Measurements from ENCODE around the gene ZNF423. TPM values are rescaled to one million over a fixed set of nuclear protein-coding genes. Genes with fewer than 3 reads are reported as not detected.

The ZNF423 gene
- total and polyA plus RNA-seq, 4 donors: 1.1 to 14.8 (median 3.3) TPM

DNA sequence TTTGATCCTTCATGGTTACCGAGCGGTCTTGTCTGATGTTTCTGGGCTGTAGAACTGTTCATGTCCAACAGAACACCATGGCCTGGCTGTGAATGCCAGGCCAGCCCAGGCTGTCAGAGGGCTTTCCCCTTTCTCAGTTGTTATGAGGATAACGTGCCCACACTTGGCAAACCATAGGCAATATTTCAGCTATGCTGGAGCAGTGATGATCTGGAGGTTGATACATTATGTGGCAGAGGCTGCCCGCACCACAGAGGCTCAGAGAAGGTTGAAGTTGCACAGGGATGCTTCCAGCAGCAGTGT, 389.4 kb downstream of the ZNF423 start:
- Histone ChIP-seq H3K27ac (ENCODE audit: low read depth in 1 of 2, low read length in 1 of 2) (no peak overlapping the region), H3K4me3 (no peak overlapping the region), H3K27me3 (ENCODE audit: control insufficient read depth in 3 of 3, insufficient read depth in 3 of 3, low read length in 2 of 3) (peaks cover 0 to 17% (median 8%) of the 10 kb centered on the region in 3 donors), H3K4me1 (ENCODE audit: control insufficient read depth in 5 of 5, insufficient read depth in 5 of 5, low read length in 5 of 5) (peaks cover 0 to 19% (median 3%) of the 10 kb centered on the region in 5 donors), H3K9ac (ENCODE audit: insufficient read depth in 1 of 2, low read length in 2 of 2) (no peak overlapping the region), H3K9me3 (ENCODE audit: control insufficient read depth in 4 of 4, insufficient read depth in 3 of 4, low read length in 3 of 4) (no peaks in the 10 kb centered on the region), H3K36me3 (ENCODE audit: control insufficient read depth in 4 of 4, insufficient read depth in 4 of 4, low read length in 4 of 4) (no peaks in the 10 kb centered on the region)
- DNase-seq (no peak), ATAC-seq (ENCODE audit: insufficient read depth, low FRiP score) (no peak)
- 93 to 98% methylated on average over 4 of the region's 4 CpGs for WGBS, 2 donors
- TF ChIP-seq, protein P1, sequence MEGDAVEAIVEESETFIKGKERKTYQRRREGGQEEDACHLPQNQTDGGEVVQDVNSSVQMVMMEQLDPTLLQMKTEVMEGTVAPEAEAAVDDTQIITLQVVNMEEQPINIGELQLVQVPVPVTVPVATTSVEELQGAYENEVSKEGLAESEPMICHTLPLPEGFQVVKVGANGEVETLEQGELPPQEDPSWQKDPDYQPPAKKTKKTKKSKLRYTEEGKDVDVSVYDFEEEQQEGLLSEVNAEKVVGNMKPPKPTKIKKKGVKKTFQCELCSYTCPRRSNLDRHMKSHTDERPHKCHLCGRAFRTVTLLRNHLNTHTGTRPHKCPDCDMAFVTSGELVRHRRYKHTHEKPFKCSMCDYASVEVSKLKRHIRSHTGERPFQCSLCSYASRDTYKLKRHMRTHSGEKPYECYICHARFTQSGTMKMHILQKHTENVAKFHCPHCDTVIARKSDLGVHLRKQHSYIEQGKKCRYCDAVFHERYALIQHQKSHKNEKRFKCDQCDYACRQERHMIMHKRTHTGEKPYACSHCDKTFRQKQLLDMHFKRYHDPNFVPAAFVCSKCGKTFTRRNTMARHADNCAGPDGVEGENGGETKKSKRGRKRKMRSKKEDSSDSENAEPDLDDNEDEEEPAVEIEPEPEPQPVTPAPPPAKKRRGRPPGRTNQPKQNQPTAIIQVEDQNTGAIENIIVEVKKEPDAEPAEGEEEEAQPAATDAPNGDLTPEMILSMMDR (IDR thresholded peaks at IDR 0.05; ENCODE audit: control extremely low read depth, extremely low read depth): no peak

DNA sequence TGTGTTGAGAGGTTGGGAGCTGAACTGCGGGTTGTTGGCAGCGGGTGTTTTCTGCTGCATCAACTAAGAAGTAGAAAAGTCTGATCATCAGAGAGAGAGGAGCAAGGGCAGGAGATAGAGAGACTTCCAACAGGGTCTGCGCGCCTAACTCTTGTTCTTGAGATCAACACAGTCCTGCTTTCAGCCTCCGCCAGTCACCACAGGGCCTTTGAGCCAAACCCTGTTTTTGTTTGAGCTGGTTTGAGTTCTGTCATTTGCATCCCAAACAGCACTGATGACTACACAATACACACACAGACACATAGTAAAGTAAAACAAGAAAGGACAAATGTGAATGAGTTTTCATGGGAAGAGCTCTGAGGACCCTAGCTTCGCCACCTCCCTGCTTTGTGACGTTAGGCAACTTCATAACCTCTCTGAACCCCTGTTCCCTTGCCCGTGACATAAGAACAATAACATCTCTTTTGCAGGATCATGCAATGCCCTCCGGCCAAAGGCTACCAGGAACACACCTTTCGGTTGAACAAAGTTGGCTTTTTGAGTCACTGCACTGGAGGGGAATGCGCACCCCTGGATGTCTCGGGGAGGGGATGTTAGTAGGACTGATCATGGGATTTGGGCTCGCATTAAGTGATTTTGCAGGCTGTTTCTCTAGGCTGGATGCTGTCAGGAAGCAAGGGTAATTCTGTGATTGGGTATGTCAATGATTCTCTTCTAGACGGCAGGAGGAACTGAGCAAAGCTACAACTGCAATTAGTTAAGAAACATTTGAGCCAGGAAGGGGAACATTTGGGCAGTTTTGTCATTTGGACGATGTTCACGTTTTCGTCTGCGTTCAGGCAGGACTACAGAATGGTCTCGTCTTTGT, 390.0 kb downstream of the ZNF423 start:
- no peak for DNase-seq
- WGBS, 2 donors: 90% methylated on average over 19 of the region's 19 CpGs

DNA sequence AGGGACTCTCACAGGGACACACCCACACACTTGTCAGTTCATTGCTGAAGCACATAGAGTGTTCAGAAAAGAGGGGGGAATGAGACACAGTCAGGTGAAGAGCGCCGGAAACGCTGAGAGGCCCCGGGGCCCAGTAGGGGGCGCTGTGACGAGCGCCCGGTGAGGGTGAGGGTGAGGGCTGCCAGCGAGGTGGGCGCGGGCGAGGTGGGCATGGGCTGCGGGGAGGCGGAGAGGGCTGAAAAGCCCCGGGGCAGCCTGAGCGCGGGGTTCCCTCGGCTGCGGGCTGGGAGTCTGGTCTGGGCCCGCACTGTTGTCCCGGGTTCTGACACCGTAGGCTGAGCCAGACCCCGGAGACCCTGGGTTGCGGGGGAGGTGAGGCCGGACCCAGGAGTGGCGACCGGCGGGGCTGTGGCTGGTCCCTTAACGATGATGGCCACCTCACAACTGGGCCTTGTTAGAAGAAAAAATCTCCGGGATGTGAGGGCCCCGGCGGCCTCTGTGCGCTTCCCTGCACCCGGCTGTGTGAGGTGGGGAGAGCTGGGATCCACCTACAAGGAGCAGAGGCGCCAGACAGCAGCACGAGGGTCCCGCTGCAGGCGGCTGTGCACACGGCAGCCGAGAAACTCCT, 390.9 kb downstream of the ZNF423 start:
- Histone ChIP-seq H3K9me3 (ENCODE audit: control insufficient read depth in 4 of 4, insufficient read depth in 3 of 4, low read length in 3 of 4) (no peaks in the 10 kb centered on the region), H3K27me3 (ENCODE audit: control insufficient read depth in 3 of 3, insufficient read depth in 3 of 3, low read length in 2 of 3) (peaks cover 0 to 17% (median 8%) of the 10 kb centered on the region in 3 donors), H3K36me3 (ENCODE audit: control insufficient read depth in 4 of 4, insufficient read depth in 4 of 4, low read length in 4 of 4) (no peaks in the 10 kb centered on the region), H3K27ac (ENCODE audit: low read depth in 1 of 2, low read length in 1 of 2) (no peak overlapping the region), H3K9ac (ENCODE audit: insufficient read depth in 1 of 2, low read length in 2 of 2) (no peak overlapping the region), H3K4me3 (no peak overlapping the region), H3K4me1 (ENCODE audit: control insufficient read depth in 5 of 5, insufficient read depth in 5 of 5, low read length in 5 of 5) (peaks cover 0 to 8% (median 0%) of the 10 kb centered on the region in 5 donors)
- DNase-seq (peak in 1 of 3 donors; percentile 30), ATAC-seq (ENCODE audit: insufficient read depth, low FRiP score) (no peak)
- WGBS, 2 donors: 34 to 39% methylated on average over 37 to 40 of the region's 40 CpGs
- TF ChIP-seq, protein P1 (IDR thresholded peaks at IDR 0.05; ENCODE audit: control extremely low read depth, extremely low read depth): no peak

More for the DNA sequence above, 390.0 kb downstream of the ZNF423 start:
- H3K27ac ChIP-seq (ENCODE audit: low read depth in 1 of 2, low read length in 1 of 2): no peak overlapping the region
- peaks cover 0 to 17% (median 8%) of the 10 kb centered on the region in 3 donors for H3K27me3 ChIP-seq (ENCODE audit: control insufficient read depth in 3 of 3, insufficient read depth in 3 of 3, low read length in 2 of 3)
- no peak for ATAC-seq (ENCODE audit: insufficient read depth, low FRiP score)
- TF ChIP-seq, protein P1 (IDR thresholded peaks at IDR 0.05; ENCODE audit: control extremely low read depth, extremely low read depth): no peak
- H3K36me3 ChIP-seq (ENCODE audit: control insufficient read depth in 4 of 4, insufficient read depth in 4 of 4, low read length in 4 of 4): no peaks in the 10 kb centered on the region
- peaks cover 0 to 17% (median under 1%) of the 10 kb centered on the region in 5 donors for H3K4me1 ChIP-seq (ENCODE audit: control insufficient read depth in 5 of 5, insufficient read depth in 5 of 5, low read length in 5 of 5)
- H3K4me3 ChIP-seq: no peak overlapping the region
- no peak overlapping the region for H3K9ac ChIP-seq (ENCODE audit: insufficient read depth in 1 of 2, low read length in 2 of 2)
- H3K9me3 ChIP-seq (ENCODE audit: control insufficient read depth in 4 of 4, insufficient read depth in 3 of 4, low read length in 3 of 4): no peaks in the 10 kb centered on the region

Data from lung (tissue), 12 donors.